OCI-LY3 (cell line): ENCODE data around the gene LHFPL2.

ENCODE experiments used
- EZH2phosphoT487 ChIP-seq: fragments of 200-600 bp; shearing (Covaris generic); IDR thresholded peaks from 2 replicates; pipeline ENCODE4 v1.6.1; 2018; ENCODE audit warnings: antibody characterized with exemption, mixed run types, low read depth
- TF ChIP-seq, protein P1 (sequence below): fragments of 200-600, 300-600 bp; sonication (generic); IDR thresholded peaks from 2 replicates; pipeline ENCODE4 v1.5.1; 2014; ENCODE audit warnings: antibody characterized with exemption, low read length, low read depth

DNA sequence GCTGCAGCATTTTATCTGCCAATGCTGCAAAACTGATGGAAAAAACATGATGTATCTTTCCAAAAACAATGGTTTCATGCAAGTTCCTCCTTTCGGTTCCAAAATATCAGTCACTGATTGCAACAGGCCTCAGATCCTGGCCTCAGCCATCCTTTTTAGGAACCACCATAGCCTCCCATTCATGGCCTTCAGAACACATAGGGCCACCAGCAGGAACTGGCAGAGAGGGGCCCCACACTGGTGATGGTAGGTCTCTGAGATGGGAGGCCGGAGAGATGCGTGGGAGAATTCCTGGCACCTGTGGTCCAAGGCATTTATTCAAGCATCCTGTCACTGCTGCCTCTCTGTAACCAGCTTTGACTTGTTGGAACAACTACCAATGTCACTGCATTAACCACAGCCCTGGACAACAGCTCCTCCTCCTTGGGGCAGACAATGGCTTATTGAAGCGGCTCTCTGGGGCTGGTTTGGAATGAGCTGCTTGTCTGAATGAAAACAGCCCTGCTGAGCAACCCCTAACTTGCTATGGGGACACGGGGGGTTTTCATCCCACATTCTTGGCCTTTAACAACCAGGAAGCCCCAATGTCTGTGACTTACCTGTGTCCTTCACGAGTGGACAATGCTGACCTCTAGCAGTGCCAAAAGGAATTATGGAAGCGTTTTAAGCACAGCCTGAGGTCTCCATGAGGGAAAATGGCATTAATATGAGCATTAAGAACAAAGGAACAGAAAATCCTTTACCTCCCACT, 108.1 kb downstream of the LHFPL2 start:
- TF ChIP-seq, protein P1, sequence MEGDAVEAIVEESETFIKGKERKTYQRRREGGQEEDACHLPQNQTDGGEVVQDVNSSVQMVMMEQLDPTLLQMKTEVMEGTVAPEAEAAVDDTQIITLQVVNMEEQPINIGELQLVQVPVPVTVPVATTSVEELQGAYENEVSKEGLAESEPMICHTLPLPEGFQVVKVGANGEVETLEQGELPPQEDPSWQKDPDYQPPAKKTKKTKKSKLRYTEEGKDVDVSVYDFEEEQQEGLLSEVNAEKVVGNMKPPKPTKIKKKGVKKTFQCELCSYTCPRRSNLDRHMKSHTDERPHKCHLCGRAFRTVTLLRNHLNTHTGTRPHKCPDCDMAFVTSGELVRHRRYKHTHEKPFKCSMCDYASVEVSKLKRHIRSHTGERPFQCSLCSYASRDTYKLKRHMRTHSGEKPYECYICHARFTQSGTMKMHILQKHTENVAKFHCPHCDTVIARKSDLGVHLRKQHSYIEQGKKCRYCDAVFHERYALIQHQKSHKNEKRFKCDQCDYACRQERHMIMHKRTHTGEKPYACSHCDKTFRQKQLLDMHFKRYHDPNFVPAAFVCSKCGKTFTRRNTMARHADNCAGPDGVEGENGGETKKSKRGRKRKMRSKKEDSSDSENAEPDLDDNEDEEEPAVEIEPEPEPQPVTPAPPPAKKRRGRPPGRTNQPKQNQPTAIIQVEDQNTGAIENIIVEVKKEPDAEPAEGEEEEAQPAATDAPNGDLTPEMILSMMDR, result no peak
- no peak for TF ChIP-seq EZH2phosphoT487
